ENCODE measurements around the gene AUNIP. TPM values are rescaled to one million over a fixed set of nuclear protein-coding genes. Genes with fewer than 3 reads are reported as not detected.

AUNIP gene
- total RNA-seq, 1 experiment from 2014 or later, result 9.4 TPM

GRCh38 chr1:25832336-25833037 is 26.8 kb downstream of the AUNIP start:
- ChIA-PET CTCF (interaction anchor here (1.2 to 2.1 kb wide), 4 partner anchors 10 to 64 kb away, joined by 3 to 9 read pairs (median 6); no protein-coding TSS in a partner anchor), POLR2A (interaction anchor here (0.7 to 5.0 kb wide), 3 partner anchors 12 to 294 kb away, joined by 3 to 46 read pairs (median 3); partner anchors contain the start of gene MTFR1L)
- no peak overlapping the region for H3K27ac Mint-ChIP-seq (ENCODE audit: low read depth, unreplicated experiment)
- DNase-seq (ENCODE audit: unreplicated experiment), result peak; percentile 28
- TSS peak; percentile 41 for BruUV-seq (replicated peaks)
- no peak for TF ChIP-seq CTCF (IDR thresholded peaks at IDR 0.05; ENCODE audit: unreplicated experiment)
- peaks cover 11% of the 10 kb centered on the region for H3K4me1 Mint-ChIP-seq (ENCODE audit: insufficient read depth, unreplicated experiment)
- no peak overlapping the region for H3K4me3 Mint-ChIP-seq (ENCODE audit: unreplicated experiment)
- intact Hi-C loops (cut with micrococcal nuclease), result no loop called here
- H3K9me3 Mint-ChIP-seq (ENCODE audit: unreplicated experiment), result no peaks in the 10 kb centered on the region
- no peaks in the 10 kb centered on the region for H3K27me3 Mint-ChIP-seq (ENCODE audit: insufficient read depth, unreplicated experiment)
- peaks cover 68% of the 10 kb centered on the region for H3K36me3 Mint-ChIP-seq (ENCODE audit: insufficient read depth, unreplicated experiment)

- peaks cover 5% of the 10 kb centered on the region for H3K4me1 Mint-ChIP-seq (ENCODE audit: insufficient read depth, unreplicated experiment)
- H3K27ac Mint-ChIP-seq (ENCODE audit: low read depth, unreplicated experiment), result no peak overlapping the region
- no TSS peak for BruUV-seq (replicated peaks)
- no peak overlapping the region for H3K4me3 Mint-ChIP-seq (ENCODE audit: unreplicated experiment)
- no peak for TF ChIP-seq CTCF (IDR thresholded peaks at IDR 0.05; ENCODE audit: unreplicated experiment)
- intact Hi-C loops (cut with micrococcal nuclease), result no loop called here
- CTCF ChIA-PET, result interaction anchor here (0.7 to 2.1 kb wide), 6 partner anchors 10 to 166 kb away, joined by 3 to 9 read pairs (median 4); partner anchors contain the start of gene PAFAH2
- H3K27me3 Mint-ChIP-seq (ENCODE audit: insufficient read depth, unreplicated experiment), result no peaks in the 10 kb centered on the region
- DNase-seq (ENCODE audit: unreplicated experiment), result no peak
- POLR2A ChIA-PET, result interaction anchor here (0.8 to 5.0 kb wide), 3 partner anchors 11 to 27 kb away, joined by 3 to 46 read pairs (median 3); partner anchors contain the start of gene MTFR1L
- no peaks in the 10 kb centered on the region for H3K9me3 Mint-ChIP-seq (ENCODE audit: unreplicated experiment)
- peaks cover 76% of the 10 kb centered on the region for H3K36me3 Mint-ChIP-seq (ENCODE audit: insufficient read depth, unreplicated experiment)
These were observed 27.6 kb downstream of the AUNIP start for GRCh38 chr1:25831569-25832196.

DNA sequence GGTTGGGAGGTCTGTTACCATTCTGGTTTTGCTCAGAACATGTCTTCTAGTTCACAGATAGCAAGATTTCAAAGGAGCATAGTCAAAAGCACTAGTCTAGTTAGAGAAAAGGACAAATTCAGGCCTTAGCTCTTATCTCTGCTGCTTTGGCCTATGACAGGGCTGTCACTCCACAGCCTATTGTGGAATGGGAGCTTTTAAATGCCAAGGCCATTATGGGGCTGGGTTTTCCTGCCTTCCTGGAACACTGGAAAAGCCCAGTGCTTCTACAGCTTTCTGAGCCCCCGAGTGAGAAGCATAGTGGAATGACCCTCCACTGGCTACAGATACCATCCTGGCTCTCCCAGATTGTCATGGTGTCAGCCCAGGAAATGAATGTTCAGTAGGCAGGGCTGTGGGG is 30.2 kb downstream of the AUNIP start:
- Mint-ChIP-seq H3K9me3 (ENCODE audit: unreplicated experiment) (no peaks in the 10 kb centered on the region), H3K36me3 (ENCODE audit: insufficient read depth, unreplicated experiment) (peaks cover 85% of the 10 kb centered on the region), H3K4me1 (ENCODE audit: insufficient read depth, unreplicated experiment) (peaks cover 5% of the 10 kb centered on the region), H3K4me3 (ENCODE audit: unreplicated experiment) (no peak overlapping the region), H3K27ac (ENCODE audit: low read depth, unreplicated experiment) (no peak overlapping the region), H3K27me3 (ENCODE audit: insufficient read depth, unreplicated experiment) (no peaks in the 10 kb centered on the region)
- ChIA-PET CTCF (interaction anchor here (0.6 to 0.8 kb wide), 2 partner anchors 31 to 75 kb away, joined by 4 read pairs; no protein-coding TSS in a partner anchor), POLR2A (interaction anchor here (0.9 to 5.0 kb wide), 5 partner anchors 8 to 76 kb away, joined by 3 to 46 read pairs (median 4); partner anchors contain the start of gene MTFR1L)
- no TSS peak for BruUV-seq (replicated peaks)
- no peak for DNase-seq (ENCODE audit: unreplicated experiment)
- intact Hi-C loops (cut with micrococcal nuclease), result no loop called here
- no peak for TF ChIP-seq CTCF (IDR thresholded peaks at IDR 0.05; ENCODE audit: unreplicated experiment)

DNA sequence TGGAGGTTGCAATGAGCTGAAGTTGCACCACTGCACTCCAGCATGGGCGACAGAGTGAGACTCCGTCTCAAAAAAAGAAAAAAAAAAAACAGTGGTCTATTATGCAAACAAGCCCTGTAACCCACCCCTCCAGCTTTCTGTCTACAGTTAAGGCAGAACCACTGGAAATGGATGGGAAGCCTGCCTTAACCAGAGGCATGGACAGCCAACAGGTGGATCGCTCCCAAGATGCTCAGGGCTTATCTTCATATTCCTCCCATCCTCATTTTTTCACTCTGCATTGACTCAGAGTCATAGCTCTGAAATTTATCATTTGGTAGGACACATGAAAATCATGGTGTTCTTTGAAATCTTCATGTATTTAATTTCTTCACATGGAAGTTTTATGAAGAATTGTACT is 30.8 kb downstream of the AUNIP start:
- Mint-ChIP-seq H3K4me1 (ENCODE audit: insufficient read depth, unreplicated experiment) (peaks cover 5% of the 10 kb centered on the region), H3K27ac (ENCODE audit: low read depth, unreplicated experiment) (no peak overlapping the region), H3K9me3 (ENCODE audit: unreplicated experiment) (no peaks in the 10 kb centered on the region), H3K4me3 (ENCODE audit: unreplicated experiment) (no peak overlapping the region), H3K27me3 (ENCODE audit: insufficient read depth, unreplicated experiment) (no peaks in the 10 kb centered on the region), H3K36me3 (ENCODE audit: insufficient read depth, unreplicated experiment) (peaks cover 79% of the 10 kb centered on the region)
- BruUV-seq (replicated peaks), result no TSS peak
- intact Hi-C loops (cut with micrococcal nuclease), result no loop called here
- no peak for DNase-seq (ENCODE audit: unreplicated experiment)
- no peak for TF ChIP-seq CTCF (IDR thresholded peaks at IDR 0.05; ENCODE audit: unreplicated experiment)
- CTCF ChIA-PET, result interaction anchor here (0.6 kb wide), 1 partner anchor 32 kb away, joined by 4 read pairs; no protein-coding TSS in a partner anchor
- POLR2A ChIA-PET, result interaction anchor here (0.9 to 5.0 kb wide), 2 partner anchors 8 to 15 kb away, joined by 3 to 46 read pairs; partner anchors contain the start of gene MTFR1L
